Measurements from ENCODE around the gene ATP8B4. TPM values are rescaled to one million over a fixed set of nuclear protein-coding genes. Genes with fewer than 3 reads are reported as not detected.

The ATP8B4 gene
- total RNA-seq, 1 experiment from 2014 or later, result 0.20 TPM

DNA sequence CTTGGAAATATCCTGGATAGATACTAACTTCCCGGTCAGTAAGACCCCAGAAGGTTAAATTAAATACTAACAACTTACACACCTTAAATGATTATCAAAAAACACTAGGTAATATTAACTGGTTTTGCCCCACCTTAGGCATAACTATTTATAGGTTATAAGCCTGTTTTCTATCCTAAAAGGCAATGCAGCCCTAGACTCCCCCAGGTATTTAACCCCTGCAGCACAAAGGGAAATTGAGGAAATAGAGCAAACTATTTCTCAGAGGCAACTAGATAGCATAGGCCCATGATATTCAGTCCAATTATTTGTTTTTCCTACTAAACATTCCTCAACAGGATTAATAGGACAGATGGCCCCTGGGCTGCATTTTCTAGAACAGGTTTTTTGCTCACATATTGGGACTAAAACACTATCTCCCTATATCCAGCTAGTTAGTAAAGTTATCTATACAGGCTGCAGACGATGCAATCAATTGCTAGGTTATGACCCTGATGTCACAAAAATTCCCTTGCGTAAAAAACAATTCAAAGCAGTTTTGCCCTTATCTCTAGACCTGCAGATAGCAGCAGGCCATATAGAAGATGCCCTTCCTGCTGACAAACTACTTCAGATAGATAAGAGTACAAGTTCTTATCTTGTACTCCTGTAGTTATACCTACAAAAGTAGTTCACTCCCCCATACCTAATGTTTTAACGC, 276.9 kb downstream of the ATP8B4 start:
- no peaks in the 10 kb centered on the region for H4K20me1 ChIP-seq (ENCODE audit: insufficient read depth)
- no peaks in the 10 kb centered on the region for H3K27me3 ChIP-seq (ENCODE audit: insufficient read depth, low read depth)
- no peaks in the 10 kb centered on the region for H3K79me2 ChIP-seq (ENCODE audit: low read depth)
- H3K4me1 ChIP-seq (replicated peaks; ENCODE audit: insufficient read depth), result no peaks in the 10 kb centered on the region
- no peaks in the 10 kb centered on the region for H3K9me2 ChIP-seq (ENCODE audit: insufficient read depth)
- DNase-seq, result no peak
- H3K4me3 ChIP-seq, result no peak overlapping the region
- intact Hi-C loops (cut with micrococcal nuclease; ENCODE audit: unreplicated experiment), result no loop called here
- H2AFZ ChIP-seq, result no peak overlapping the region
- ChIA-PET POLR2A (ENCODE audit: unreplicated experiment) (no interaction called here), CTCF (no interaction called here)
- no peak overlapping the region for H3K4me2 ChIP-seq
- H3K9me3 ChIP-seq (ENCODE audit: insufficient read depth, low read depth), result no peaks in the 10 kb centered on the region
- BruUV-seq (replicated peaks), result no TSS peak
- no peaks in the 10 kb centered on the region for H3F3A ChIP-seq (ENCODE audit: insufficient read depth, low read depth)
- TF ChIP-seq, protein P1, sequence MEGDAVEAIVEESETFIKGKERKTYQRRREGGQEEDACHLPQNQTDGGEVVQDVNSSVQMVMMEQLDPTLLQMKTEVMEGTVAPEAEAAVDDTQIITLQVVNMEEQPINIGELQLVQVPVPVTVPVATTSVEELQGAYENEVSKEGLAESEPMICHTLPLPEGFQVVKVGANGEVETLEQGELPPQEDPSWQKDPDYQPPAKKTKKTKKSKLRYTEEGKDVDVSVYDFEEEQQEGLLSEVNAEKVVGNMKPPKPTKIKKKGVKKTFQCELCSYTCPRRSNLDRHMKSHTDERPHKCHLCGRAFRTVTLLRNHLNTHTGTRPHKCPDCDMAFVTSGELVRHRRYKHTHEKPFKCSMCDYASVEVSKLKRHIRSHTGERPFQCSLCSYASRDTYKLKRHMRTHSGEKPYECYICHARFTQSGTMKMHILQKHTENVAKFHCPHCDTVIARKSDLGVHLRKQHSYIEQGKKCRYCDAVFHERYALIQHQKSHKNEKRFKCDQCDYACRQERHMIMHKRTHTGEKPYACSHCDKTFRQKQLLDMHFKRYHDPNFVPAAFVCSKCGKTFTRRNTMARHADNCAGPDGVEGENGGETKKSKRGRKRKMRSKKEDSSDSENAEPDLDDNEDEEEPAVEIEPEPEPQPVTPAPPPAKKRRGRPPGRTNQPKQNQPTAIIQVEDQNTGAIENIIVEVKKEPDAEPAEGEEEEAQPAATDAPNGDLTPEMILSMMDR (conservative IDR thresholded peaks at IDR 0.05), result no peak
- TF ChIP-seq EZH2 (IDR thresholded peaks at IDR 0.05; ENCODE audit: low read depth), result no peak
- H3K27ac ChIP-seq, result no peak overlapping the region
- no peaks in the 10 kb centered on the region for H3K36me3 ChIP-seq (ENCODE audit: low read depth)

DNA sequence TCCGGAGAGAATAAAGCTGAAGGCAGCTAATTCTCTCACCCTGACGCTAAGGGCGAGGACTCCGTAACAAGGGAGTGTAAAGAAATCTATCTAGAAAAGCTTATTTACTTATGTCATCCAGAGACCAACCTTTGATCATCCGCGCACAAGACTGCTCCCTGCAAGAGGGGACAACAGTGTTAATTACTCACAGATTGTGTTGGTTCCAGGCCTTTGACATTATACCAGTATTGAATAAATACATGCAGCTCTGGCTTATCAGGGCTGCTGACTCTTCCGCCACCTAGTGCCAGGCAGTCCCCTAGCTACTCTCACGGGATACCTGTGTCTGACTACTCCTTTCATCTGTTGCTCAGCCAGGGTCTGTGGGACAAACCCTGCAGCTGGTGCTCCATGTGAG, 286.5 kb downstream of the ATP8B4 start:
- POLR2A ChIA-PET (ENCODE audit: unreplicated experiment), result no interaction called here
- intact Hi-C loops (cut with micrococcal nuclease; ENCODE audit: unreplicated experiment), result no loop called here
- Histone ChIP-seq H3K27me3 (ENCODE audit: insufficient read depth, low read depth) (no peaks in the 10 kb centered on the region), H2AFZ (no peak overlapping the region), H3K9me2 (ENCODE audit: insufficient read depth) (no peaks in the 10 kb centered on the region), H3K4me1 (replicated peaks; ENCODE audit: insufficient read depth) (no peaks in the 10 kb centered on the region), H3K4me2 (no peak overlapping the region), H4K20me1 (ENCODE audit: insufficient read depth) (no peaks in the 10 kb centered on the region), H3F3A (ENCODE audit: insufficient read depth, low read depth) (no peaks in the 10 kb centered on the region), H3K27ac (no peak overlapping the region), H3K36me3 (ENCODE audit: low read depth) (no peaks in the 10 kb centered on the region), H3K79me2 (ENCODE audit: low read depth) (no peaks in the 10 kb centered on the region), H3K4me3 (no peak overlapping the region), H3K9me3 (ENCODE audit: insufficient read depth, low read depth) (no peaks in the 10 kb centered on the region)
- DNase-seq, result peak in 1 of 2 experiments; percentile 7
- no TSS peak for BruUV-seq (replicated peaks)
- TF ChIP-seq, protein P1 (conservative IDR thresholded peaks at IDR 0.05), result peak; percentile 28; the same call in 1 of the 2 replicates
- no peak for TF ChIP-seq EZH2 (IDR thresholded peaks at IDR 0.05; ENCODE audit: low read depth)
- CTCF ChIA-PET, result no interaction called here

DNA sequence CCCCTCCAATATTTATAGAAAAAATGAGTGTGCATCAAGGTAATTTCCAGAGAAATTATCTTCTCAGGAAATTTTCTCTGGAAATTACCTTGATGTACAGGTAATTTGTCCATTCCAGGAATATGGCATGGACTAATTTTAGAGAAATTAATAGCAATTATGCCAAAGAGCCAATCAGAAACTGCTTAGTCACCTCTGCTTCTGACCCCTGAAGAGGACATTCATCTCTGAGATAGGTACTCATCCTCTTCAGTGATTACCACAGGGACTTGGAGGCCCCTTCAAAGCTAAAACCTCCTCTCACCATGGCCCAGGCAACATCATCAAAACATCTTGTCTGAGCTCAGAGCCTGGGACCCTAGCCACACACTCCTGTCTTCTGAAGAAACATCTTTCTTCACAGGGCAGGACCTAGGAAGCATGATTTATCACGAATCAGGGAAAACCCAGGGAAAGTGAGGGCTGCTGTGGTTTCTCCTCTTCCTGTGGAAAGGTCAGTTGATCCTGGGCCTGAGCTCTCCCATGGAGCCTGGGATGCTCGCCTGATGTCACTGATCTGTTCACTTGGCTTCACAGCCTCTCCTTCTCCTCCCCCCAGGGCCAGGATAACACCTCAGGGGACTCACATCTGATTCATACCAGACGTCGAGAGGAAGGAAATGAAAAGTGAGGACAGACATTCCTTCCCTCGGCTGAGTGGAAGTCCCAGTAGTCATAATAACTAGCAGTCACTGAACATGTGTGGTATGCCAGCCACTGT, 287.6 kb downstream of the ATP8B4 start:
- intact Hi-C loops (cut with micrococcal nuclease; ENCODE audit: unreplicated experiment), result no loop called here
- Histone ChIP-seq H3K79me2 (ENCODE audit: low read depth) (no peaks in the 10 kb centered on the region), H3K27me3 (ENCODE audit: insufficient read depth, low read depth) (no peaks in the 10 kb centered on the region), H3K4me3 (no peak overlapping the region), H3K36me3 (ENCODE audit: low read depth) (no peaks in the 10 kb centered on the region), H3F3A (ENCODE audit: insufficient read depth, low read depth) (no peaks in the 10 kb centered on the region), H2AFZ (no peak overlapping the region), H3K27ac (no peak overlapping the region), H3K9me2 (ENCODE audit: insufficient read depth) (no peaks in the 10 kb centered on the region), H4K20me1 (ENCODE audit: insufficient read depth) (no peaks in the 10 kb centered on the region), H3K4me1 (replicated peaks; ENCODE audit: insufficient read depth) (no peaks in the 10 kb centered on the region), H3K9me3 (ENCODE audit: insufficient read depth, low read depth) (no peaks in the 10 kb centered on the region), H3K4me2 (no peak overlapping the region)
- TF ChIP-seq, protein P1 (conservative IDR thresholded peaks at IDR 0.05), result no peak
- TF ChIP-seq EZH2 (IDR thresholded peaks at IDR 0.05; ENCODE audit: low read depth), result no peak
- ChIA-PET POLR2A (ENCODE audit: unreplicated experiment) (no interaction called here), CTCF (no interaction called here)
- no peak for DNase-seq
- no TSS peak for BruUV-seq (replicated peaks)
